ENCODE data around the gene NAE1.

The NAE1 gene

DNA sequence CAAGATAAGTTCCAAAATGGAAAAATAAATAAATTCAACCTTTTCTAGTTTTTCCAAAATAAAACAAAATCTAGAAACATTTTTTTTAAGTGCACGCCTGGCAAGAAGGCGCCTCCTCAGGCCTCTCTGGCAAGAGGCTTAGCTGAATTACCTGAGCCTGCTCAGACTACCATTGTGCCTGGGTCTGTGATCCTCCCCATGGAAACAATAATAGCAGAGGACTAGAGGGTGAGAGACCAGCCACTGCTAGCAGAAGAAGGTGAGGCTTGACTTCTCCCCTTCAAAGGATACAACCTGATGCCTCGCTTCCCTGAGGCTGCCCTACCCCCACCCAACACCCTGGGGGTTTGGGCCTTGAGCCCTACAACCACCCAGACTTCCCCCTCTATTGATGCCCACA, 44.2 kb downstream of the NAE1 start:
- DNase-seq (ENCODE audit: extremely low read depth, low read depth), result no peak
- TF ChIP-seq, protein P1, sequence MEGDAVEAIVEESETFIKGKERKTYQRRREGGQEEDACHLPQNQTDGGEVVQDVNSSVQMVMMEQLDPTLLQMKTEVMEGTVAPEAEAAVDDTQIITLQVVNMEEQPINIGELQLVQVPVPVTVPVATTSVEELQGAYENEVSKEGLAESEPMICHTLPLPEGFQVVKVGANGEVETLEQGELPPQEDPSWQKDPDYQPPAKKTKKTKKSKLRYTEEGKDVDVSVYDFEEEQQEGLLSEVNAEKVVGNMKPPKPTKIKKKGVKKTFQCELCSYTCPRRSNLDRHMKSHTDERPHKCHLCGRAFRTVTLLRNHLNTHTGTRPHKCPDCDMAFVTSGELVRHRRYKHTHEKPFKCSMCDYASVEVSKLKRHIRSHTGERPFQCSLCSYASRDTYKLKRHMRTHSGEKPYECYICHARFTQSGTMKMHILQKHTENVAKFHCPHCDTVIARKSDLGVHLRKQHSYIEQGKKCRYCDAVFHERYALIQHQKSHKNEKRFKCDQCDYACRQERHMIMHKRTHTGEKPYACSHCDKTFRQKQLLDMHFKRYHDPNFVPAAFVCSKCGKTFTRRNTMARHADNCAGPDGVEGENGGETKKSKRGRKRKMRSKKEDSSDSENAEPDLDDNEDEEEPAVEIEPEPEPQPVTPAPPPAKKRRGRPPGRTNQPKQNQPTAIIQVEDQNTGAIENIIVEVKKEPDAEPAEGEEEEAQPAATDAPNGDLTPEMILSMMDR (IDR thresholded peaks at IDR 0.05; ENCODE audit: low read depth, low read length), result no peak

DNA sequence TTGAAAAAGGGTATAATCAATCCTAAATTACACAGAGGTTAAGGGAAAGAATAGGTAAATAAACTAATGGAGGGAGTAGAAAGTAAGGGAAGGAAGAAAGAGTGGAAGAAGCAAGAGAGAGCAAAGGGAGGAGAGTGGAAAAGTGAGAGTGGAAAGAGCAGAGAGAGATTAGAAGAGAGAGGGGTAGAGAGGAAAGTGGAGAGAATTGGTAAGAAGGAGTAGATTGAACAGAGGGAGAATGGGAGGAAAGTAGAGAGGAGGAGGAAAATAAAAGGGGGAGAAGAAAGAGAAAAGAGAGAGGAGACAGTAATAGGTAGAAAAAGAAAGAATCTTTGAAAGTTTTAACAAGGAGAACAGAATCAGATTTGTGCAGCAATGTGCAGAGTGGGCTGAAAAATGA, 54.3 kb downstream of the NAE1 start:
- TF ChIP-seq, protein P1 (IDR thresholded peaks at IDR 0.05; ENCODE audit: low read depth, low read length), result no peak
- no peak for DNase-seq (ENCODE audit: extremely low read depth, low read depth)

DNA sequence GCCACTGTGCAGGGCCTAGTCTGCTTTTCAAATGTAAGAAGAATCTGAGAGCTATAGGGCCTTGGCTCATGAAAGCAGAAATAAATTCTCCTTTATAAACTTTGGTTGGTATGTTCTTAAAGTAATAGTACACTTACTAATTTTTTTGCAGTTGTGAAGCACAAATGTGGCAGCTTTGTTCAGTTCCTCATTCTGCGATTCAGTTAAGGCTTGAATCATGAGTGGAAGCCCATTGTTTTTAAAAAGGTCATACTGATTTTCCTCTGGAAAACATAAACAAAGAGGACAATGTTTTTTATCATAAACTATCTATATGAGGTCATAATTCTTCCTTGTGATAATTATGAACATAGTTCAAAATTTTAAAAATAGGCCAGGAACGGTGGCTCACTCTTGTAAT, 55.8 kb downstream of the NAE1 start:
- TF ChIP-seq, protein P1 (IDR thresholded peaks at IDR 0.05; ENCODE audit: low read depth, low read length), result no peak
- no peak for DNase-seq (ENCODE audit: extremely low read depth, low read depth)

DNA sequence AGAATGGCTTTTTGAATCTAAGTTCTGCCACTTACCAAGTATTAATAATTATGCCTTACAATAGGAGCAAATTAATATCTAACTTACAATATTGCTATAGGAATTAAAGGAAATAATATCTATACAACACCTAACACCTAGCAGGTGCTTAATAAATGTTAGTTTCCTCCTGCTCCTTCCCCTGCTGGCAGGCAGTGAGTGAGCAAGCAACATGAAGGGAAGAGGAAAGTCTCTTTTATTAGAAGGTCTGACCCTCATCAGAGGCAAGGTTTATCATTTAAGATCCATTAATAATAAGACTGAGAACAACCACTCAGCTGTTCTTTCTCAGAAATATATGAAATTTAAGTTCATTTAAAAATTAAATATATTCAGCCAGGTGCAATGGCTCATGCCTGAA, 72.7 kb downstream of the NAE1 start:
- TF ChIP-seq, protein P1 (IDR thresholded peaks at IDR 0.05; ENCODE audit: low read depth, low read length), result no peak
- DNase-seq (ENCODE audit: extremely low read depth, low read depth), result no peak

DNA sequence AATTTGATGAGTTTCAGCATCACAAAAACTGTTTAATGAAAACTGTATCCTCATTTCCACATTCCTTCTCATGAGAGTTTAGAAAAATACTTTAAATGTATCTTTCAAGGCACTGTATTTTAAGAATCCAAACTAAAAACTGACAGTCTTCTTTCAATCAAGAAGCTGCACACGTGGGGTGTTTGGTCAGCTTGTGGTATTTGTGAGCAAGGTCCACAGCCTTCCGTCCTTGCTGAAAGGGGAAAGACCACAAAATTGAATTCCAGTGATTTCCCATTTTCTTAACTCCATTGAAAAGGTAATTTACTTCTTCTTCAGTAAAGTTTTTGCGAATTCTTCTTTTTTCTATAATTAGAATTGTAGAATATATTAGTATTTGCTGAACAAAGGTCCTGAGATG, 76.0 kb downstream of the NAE1 start:
- TF ChIP-seq, protein P1 (IDR thresholded peaks at IDR 0.05; ENCODE audit: low read depth, low read length), result no peak
- no peak for DNase-seq (ENCODE audit: extremely low read depth, low read depth)

DNA sequence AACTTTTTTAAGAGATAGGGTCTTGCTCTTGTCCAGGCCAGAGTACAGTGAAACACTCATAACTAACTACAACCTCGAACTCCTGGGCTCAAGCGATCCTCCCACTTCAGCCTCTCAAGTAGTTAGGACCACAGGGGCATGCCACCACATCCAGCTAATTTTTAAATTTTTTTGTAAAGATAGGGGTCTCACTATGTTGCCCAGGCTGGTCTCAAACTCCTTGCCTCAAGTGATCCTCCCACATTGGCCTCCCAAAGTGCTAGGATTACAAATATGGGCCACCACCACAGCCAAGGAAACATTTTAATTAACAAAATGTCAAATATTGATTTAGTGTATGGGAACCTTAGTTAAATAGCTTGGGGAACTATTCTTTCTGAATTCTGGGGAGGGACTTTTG, 76.6 kb downstream of the NAE1 start:
- TF ChIP-seq, protein P1 (IDR thresholded peaks at IDR 0.05; ENCODE audit: low read depth, low read length), result no peak
- no peak for DNase-seq (ENCODE audit: extremely low read depth, low read depth)

DNA sequence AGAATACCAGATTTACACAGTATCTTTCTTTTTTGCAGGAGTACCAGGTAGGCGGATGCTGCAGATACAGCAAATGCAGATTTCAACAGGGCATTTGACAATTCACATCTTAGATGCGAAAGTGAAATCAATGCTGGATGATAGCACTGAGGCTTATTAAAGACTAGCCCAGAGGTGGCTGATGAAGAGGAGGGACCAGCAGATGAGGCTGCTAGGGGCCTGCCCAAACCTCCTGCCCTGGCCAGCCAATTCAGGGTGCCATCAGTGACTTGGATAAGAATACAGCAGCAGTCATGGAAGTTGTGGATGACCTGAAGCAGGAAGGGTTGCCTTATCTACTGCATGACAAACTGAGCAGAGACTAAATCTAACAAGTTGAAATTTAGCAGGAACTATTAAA, 77.8 kb downstream of the NAE1 start:
- DNase-seq (ENCODE audit: extremely low read depth, low read depth), result no peak
- TF ChIP-seq, protein P1 (IDR thresholded peaks at IDR 0.05; ENCODE audit: low read depth, low read length), result no peak
